HepG2 (cell line): ENCODE data around the gene CLPX. TPM values are rescaled to one million over a fixed set of nuclear protein-coding genes. Genes with fewer than 3 reads are reported as not detected.

Experiments
- ATAC-seq: fragments of 200-7000 bp; cut with Tn5 transposase; 3 replicates; pipeline ENCODE4 v1.9.1; 2020; ENCODE audit warnings: mild to moderate bottlenecking, moderate library complexity
- BruUV-seq: library from RNA; stranded (reverse); fragments of 400-500 nt; replicated peaks from 2 replicates; lab custom pipeline; 2021; lab: Mats Ljungman, UMichigan
- CTCF ChIA-PET: fragments of 300-600 bp; formaldehyde crosslinking; extraction: SDS; loops from one replicate; lab custom pipeline; 2021; ENCODE audit warnings: low total read pairs, inconsistent platforms, low intra/inter-chr PET ratio; lab: Yijun Ruan, JAX
- POLR2A ChIA-PET: fragments of 350-600 bp; sonication (Branson Sonifier 250); formaldehyde crosslinking; loops from one replicate; lab custom pipeline; 2020; ENCODE audit warnings: antibody characterized with exemption, inconsistent platforms; lab: Yijun Ruan, JAX
- DNase-seq: peaks from one replicate; pipeline ENCODE4 v3.0.0-alpha.2; 2015; ENCODE audit warnings: low spot score
- FAIRE-seq: peaks from 3 replicates; lab custom pipeline; 2011; peaks lifted over from hg19 to GRCh38; lab: Jason Lieb, UNC
- H2AFZ ChIP-seq: one replicate; pipeline ENCODE4 v1.6.1; 2011; ENCODE audit warnings: low read length, inconsistent platforms
- H3K27ac ChIP-seq: fragments of 300-600 bp; 3 replicates; pipeline ENCODE4 v1.8.0; 2011; ENCODE audit warnings: mixed run types, mild to moderate bottlenecking, mixed read lengths, low read length, inconsistent platforms; ENCODE audit not compliant: insufficient read depth; ENCODE audit errors: extremely low read length
- H3K27me3 ChIP-seq, 2 experiments: fragments of 200-600 bp in 1 of 2; 2 replicates in 1 of 2; 3 replicates in 1 of 2; pipeline versions ENCODE4 v1.6.0 to v1.8.0; 2011; ENCODE audit warnings: low read length in 2 of 2, mild to moderate bottlenecking in 2 of 2, moderate library complexity in 2 of 2, inconsistent platforms in 1 of 2; ENCODE audit not compliant: insufficient read depth in 2 of 2, control insufficient read depth in 1 of 2
- H3K36me3 ChIP-seq, 2 experiments: fragments of 200-600 bp in 1 of 2; replicated peaks in 1 of 2; 2 replicates in 1 of 2; 3 replicates in 1 of 2; pipeline versions ENCODE4 v1.5.1 to v1.8.0; 2011; ENCODE audit warnings: low read length in 2 of 2, inconsistent platforms in 1 of 2; ENCODE audit not compliant: insufficient read depth in 2 of 2, control insufficient read depth in 1 of 2
- H3K4me1 ChIP-seq: 2 replicates; pipeline ENCODE4 v1.5.1; 2012; ENCODE audit warnings: low read length, inconsistent platforms; ENCODE audit not compliant: insufficient read depth
- H3K4me2 ChIP-seq: 2 replicates; pipeline ENCODE4 v1.6.0; 2011; ENCODE audit warnings: low read depth, low read length, inconsistent platforms
- H3K4me3 ChIP-seq, 3 experiments: fragments of 200-600 bp in 1 of 3; sonication (generic), shearing (Covaris generic) in 1 of 3; replicated peaks in 1 of 3; 2 replicates each; pipeline ENCODE4 v1.5.1; 2011 to 2016; ENCODE audit warnings: low read length in 3 of 3, inconsistent platforms in 2 of 3, low read depth in 2 of 3, mild to moderate bottlenecking in 2 of 3, control low read depth in 1 of 3, mixed read lengths in 1 of 3; ENCODE audit not compliant: insufficient read depth in 1 of 3
- H3K79me2 ChIP-seq: one replicate; pipeline ENCODE4 v1.6.1; 2011; ENCODE audit warnings: low read length, inconsistent platforms; ENCODE audit not compliant: insufficient read depth
- H3K9ac ChIP-seq: 2 replicates; pipeline ENCODE4 v1.6.0; 2011; ENCODE audit warnings: mild to moderate bottlenecking, low read depth, low read length, inconsistent platforms; ENCODE audit not compliant: insufficient read depth
- H3K9me3 ChIP-seq: 2 replicates; pipeline ENCODE4 v1.5.1; 2012; ENCODE audit warnings: mild to moderate bottlenecking, low read length
- H4K20me1 ChIP-seq: 2 replicates; pipeline ENCODE4 v1.6.0; 2011; ENCODE audit warnings: inconsistent platforms, mild to moderate bottlenecking, low read length, moderate library complexity; ENCODE audit not compliant: insufficient read depth
- HNRNPL ChIP-seq: fragments of 200-400 bp; formaldehyde crosslinking; IDR thresholded peaks from 2 replicates; pipeline ENCODE4 v1.6.1; 2017; ENCODE audit warnings: mild to moderate bottlenecking, low read depth, low read length
- IRX3 ChIP-seq: sonication (generic); formaldehyde crosslinking; IDR thresholded peaks from 2 replicates; pipeline ENCODE4 v1.8.1; 2023; ENCODE audit warnings: mild to moderate bottlenecking, low read depth, missing genetic modification reagents, borderline replicate concordance
- MBD4 ChIP-seq: IDR thresholded peaks from 2 replicates; pipeline ENCODE4 v1.6.1; 2012; ENCODE audit warnings: low read length, inconsistent platforms, borderline replicate concordance
- MIXL1 ChIP-seq: IDR thresholded peaks from 2 replicates; pipeline ENCODE4 v1.6.1; 2016
- SAFB2 ChIP-seq: sonication (generic); formaldehyde crosslinking; IDR thresholded peaks from 2 replicates; pipeline ENCODE4 v1.5.1; 2020; ENCODE audit warnings: missing genetic modification reagents, low read depth, mild to moderate bottlenecking, borderline replicate concordance
- SALL2 ChIP-seq: sonication (generic); formaldehyde crosslinking; IDR thresholded peaks from 2 replicates; pipeline ENCODE4 v1.8.1; 2023; ENCODE audit warnings: mild to moderate bottlenecking, missing genetic modification reagents, inconsistent platforms
- SMAD1 ChIP-seq: sonication (generic); formaldehyde crosslinking; IDR thresholded peaks from 2 replicates; pipeline ENCODE4 v1.4.0; 2020; ENCODE audit warnings: missing genetic modification reagents, low read depth, mild to moderate bottlenecking, borderline replicate concordance
- STAG1 ChIP-seq: sonication (generic); formaldehyde crosslinking; IDR thresholded peaks from 2 replicates; pipeline ENCODE4 v1.4.0; 2020; ENCODE audit warnings: missing genetic modification reagents
- ZNF251 ChIP-seq: sonication (generic); formaldehyde crosslinking; IDR thresholded peaks from 2 replicates; pipeline ENCODE4 v1.9.0; 2021; ENCODE audit warnings: mild to moderate bottlenecking, missing genetic modification reagents
- ZNF335 ChIP-seq: sonication (generic); formaldehyde crosslinking; IDR thresholded peaks from 2 replicates; pipeline ENCODE4 v1.4.0; 2020; ENCODE audit warnings: missing genetic modification reagents
- ZNF556 ChIP-seq: sonication (generic); formaldehyde crosslinking; IDR thresholded peaks from 2 replicates; pipeline ENCODE4 v1.4.0; 2020; ENCODE audit warnings: mild to moderate bottlenecking, missing genetic modification reagents, borderline replicate concordance
- ZNF747 ChIP-seq: sonication (generic); formaldehyde crosslinking; IDR thresholded peaks from 2 replicates; pipeline ENCODE4 v1.8.1; 2023; ENCODE audit warnings: missing genetic modification reagents, mild to moderate bottlenecking, borderline replicate concordance
- WGBS: methylation state at CpG from one replicate; pipeline ENCODE4 v1.1.6; 2017; ENCODE audit warnings: low lambda C conversion rate; 5-methylcytosine and 5-hydroxymethylcytosine counted together
- in situ Hi-C: cut with HindIII; loops from 2 replicates; pipeline ENCODE4 v1.10.0; 2017; ENCODE audit warnings: low pct_unique_long_range_greater_than_20kb; ENCODE audit not compliant: extremely low pct_ligation_motif_present
- intact Hi-C: fragments of 100-400 bp; cut with micrococcal nuclease; formaldehyde crosslinking; loops from one replicate; pipeline ENCODE4 v1.10.0; 2022; ENCODE audit not compliant: unreplicated experiment
- polyA plus RNA-seq, 8 experiments: library from polyadenylated mRNA; depleted of rRNA in 3 of 8; stranded (reverse) in 7 of 8; unstranded in 1 of 8; fragments of >200 nt; fragmentation: Illumina TruSeq in 4 of 8; extraction: Trizol in 4 of 8; gene quantifications; 2 replicates each; pipeline versions ENCODE4 v1.2.1 to v1.2.3, GENCODE V29; 2011 to 2016; ENCODE audit warnings: low read depth in 4 of 8, missing spikeins in 1 of 8, mixed read lengths in 1 of 8; ENCODE audit not compliant: insufficient read depth in 1 of 8
- total RNA-seq, 5 experiments: library from RNA; depleted of rRNA; stranded (reverse); fragments of >200 nt; fragmentation: Illumina TruSeq; extraction: Trizol; gene quantifications; 2 replicates each; pipeline ENCODE4 v1.2.3, GENCODE V29; 2016; ENCODE audit warnings: low read depth in 1 of 5
- TF ChIP-seq, protein P1 (sequence below), 2 experiments: fragments of 450-650 bp in 1 of 2; sonication (generic) in 1 of 2; formaldehyde crosslinking in 1 of 2; IDR thresholded peaks; 2 replicates each; pipeline versions ENCODE4 v1.6.1 to v1.8.0; 2016 to 2022; ENCODE audit warnings: antibody characterized with exemption in 1 of 2, mild to moderate bottlenecking in 1 of 2, missing genetic modification reagents in 1 of 2
- TF ChIP-seq, protein P2 (sequence below): sonication (generic); formaldehyde crosslinking; IDR thresholded peaks from 2 replicates; pipeline ENCODE4 v1.4.0; 2020; ENCODE audit warnings: missing genetic modification reagents, borderline replicate concordance

The CLPX gene
- total and polyA plus RNA-seq, 2 of the 13 experiments (the other 11 are each of a cell fraction or from before 2014, with no cell fraction given) = 33.9 to 61.3 TPM

DNA sequence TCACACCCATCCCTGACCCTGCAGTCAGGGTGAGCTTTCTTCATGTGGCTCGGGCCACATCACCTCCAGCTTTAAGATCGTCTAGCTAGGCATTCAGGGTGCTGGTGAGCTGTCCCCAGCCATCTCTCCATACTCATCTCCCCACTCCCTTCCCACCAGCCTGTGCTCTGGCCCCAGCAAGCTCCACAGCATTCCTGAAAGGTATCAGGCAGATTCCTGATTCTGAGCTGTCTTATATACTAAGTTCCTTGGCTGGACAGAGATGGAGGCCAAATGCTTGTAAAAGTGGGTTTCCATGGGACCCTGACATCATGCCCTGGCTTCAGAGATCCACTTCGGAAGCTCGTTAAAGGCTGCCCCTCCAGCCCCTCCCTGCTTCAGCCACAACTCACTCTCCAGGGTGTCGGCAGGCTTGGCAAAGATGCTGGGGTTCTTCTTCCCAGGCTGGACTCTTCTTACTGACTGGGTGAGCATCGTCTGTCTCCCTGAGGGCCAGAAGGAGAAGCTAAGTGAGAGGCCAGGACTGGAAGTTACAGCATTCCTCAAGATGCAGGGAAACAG, 22.2 kb upstream of the CLPX start:
- no peaks in the 10 kb centered on the region for H4K20me1 ChIP-seq
- no peak overlapping the region for H3K9ac ChIP-seq
- H2AFZ ChIP-seq = no peak overlapping the region
- FAIRE-seq (no peak), DNase-seq (no peak), ATAC-seq (no peak)
- intact Hi-C loops = no loop called here
- WGBS = 15% methylated on average over 6 of the region's 6 CpGs
- H3K4me2 ChIP-seq = no peak overlapping the region
- no TSS peak for BruUV-seq
- peaks cover 5 to 53% of the 10 kb centered on the region in 2 experiments; a peak in 4 of 5 replicates for H3K27me3 ChIP-seq
- no peak overlapping the region for H3K4me3 ChIP-seq
- no peaks in the 10 kb centered on the region for H3K9me3 ChIP-seq
- CTCF ChIA-PET = no interaction called here
- H3K36me3 ChIP-seq = no peaks in the 10 kb centered on the region
- in situ Hi-C loops = no loop called here
- POLR2A ChIA-PET = interaction anchor here (0.7 kb wide), 1 partner anchor 22 kb away, joined by 3 read pairs; no protein-coding TSS in a partner anchor
- H3K79me2 ChIP-seq = no peaks in the 10 kb centered on the region
- H3K4me1 ChIP-seq = peaks cover 8% of the 10 kb centered on the region
- no peak overlapping the region for H3K27ac ChIP-seq
- TF ChIP-seq, protein P1, sequence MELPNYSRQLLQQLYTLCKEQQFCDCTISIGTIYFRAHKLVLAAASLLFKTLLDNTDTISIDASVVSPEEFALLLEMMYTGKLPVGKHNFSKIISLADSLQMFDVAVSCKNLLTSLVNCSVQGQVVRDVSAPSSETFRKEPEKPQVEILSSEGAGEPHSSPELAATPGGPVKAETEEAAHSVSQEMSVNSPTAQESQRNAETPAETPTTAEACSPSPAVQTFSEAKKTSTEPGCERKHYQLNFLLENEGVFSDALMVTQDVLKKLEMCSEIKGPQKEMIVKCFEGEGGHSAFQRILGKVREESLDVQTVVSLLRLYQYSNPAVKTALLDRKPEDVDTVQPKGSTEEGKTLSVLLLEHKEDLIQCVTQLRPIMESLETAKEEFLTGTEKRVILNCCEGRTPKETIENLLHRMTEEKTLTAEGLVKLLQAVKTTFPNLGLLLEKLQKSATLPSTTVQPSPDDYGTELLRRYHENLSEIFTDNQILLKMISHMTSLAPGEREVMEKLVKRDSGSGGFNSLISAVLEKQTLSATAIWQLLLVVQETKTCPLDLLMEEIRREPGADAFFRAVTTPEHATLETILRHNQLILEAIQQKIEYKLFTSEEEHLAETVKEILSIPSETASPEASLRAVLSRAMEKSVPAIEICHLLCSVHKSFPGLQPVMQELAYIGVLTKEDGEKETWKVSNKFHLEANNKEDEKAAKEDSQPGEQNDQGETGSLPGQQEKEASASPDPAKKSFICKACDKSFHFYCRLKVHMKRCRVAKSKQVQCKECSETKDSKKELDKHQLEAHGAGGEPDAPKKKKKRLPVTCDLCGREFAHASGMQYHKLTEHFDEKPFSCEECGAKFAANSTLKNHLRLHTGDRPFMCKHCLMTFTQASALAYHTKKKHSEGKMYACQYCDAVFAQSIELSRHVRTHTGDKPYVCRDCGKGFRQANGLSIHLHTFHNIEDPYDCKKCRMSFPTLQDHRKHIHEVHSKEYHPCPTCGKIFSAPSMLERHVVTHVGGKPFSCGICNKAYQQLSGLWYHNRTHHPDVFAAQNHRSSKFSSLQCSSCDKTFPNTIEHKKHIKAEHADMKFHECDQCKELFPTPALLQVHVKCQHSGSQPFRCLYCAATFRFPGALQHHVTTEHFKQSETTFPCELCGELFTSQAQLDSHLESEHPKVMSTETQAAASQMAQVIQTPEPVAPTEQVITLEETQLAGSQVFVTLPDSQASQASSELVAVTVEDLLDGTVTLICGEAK (IDR thresholded peaks at IDR 0.05) = no peak
- TF ChIP-seq, protein P1 (CRISPR knock-in tag; IDR thresholded peaks at IDR 0.05) = no peak
- no peak for TF ChIP-seq SMAD1 (CRISPR knock-in tag)
- TF ChIP-seq ZNF556 (CRISPR knock-in tag) = no peak
- no peak for TF ChIP-seq ZNF251 (CRISPR knock-in tag)
- TF ChIP-seq ZNF747 = no peak
- TF ChIP-seq ZNF335 (CRISPR knock-in tag) = no peak
- TF ChIP-seq SAFB2 (CRISPR knock-in tag) = no peak
- no peak for TF ChIP-seq IRX3 (CRISPR knock-in tag)
- TF ChIP-seq, protein P2, sequence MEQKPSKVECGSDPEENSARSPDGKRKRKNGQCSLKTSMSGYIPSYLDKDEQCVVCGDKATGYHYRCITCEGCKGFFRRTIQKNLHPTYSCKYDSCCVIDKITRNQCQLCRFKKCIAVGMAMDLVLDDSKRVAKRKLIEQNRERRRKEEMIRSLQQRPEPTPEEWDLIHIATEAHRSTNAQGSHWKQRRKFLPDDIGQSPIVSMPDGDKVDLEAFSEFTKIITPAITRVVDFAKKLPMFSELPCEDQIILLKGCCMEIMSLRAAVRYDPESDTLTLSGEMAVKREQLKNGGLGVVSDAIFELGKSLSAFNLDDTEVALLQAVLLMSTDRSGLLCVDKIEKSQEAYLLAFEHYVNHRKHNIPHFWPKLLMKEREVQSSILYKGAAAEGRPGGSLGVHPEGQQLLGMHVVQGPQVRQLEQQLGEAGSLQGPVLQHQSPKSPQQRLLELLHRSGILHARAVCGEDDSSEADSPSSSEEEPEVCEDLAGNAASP = no peak
- no peak for TF ChIP-seq HNRNPL
- TF ChIP-seq MIXL1 (CRISPR knock-in tag) = no peak
- TF ChIP-seq SALL2 (CRISPR knock-in tag) = no peak
- TF ChIP-seq STAG1 (CRISPR knock-in tag) = no peak
- no peak for TF ChIP-seq MBD4
